Chondrocyte (in vitro differentiated cells): ENCODE results near the gene DTNA. TPM values are rescaled to one million over a fixed set of nuclear protein-coding genes. Genes with fewer than 3 reads are reported as not detected.

Experiments
- DNase-seq: peaks from one replicate; pipeline ENCODE4 v3.0.0; 2021; ENCODE audit warnings: mixed read lengths, low spot score
- H3K27ac Mint-ChIP-seq: one replicate; pipeline ENCODE4 v1.8.0; 2021; ENCODE audit warnings: mild to moderate bottlenecking, moderate library complexity, mixed read lengths; ENCODE audit not compliant: unreplicated experiment
- H3K27me3 Mint-ChIP-seq: 2 replicates; pipeline ENCODE4 v1.8.0; 2021; ENCODE audit warnings: low read depth, mixed read lengths
- H3K36me3 Mint-ChIP-seq: 2 replicates; pipeline ENCODE4 v1.8.0; 2021; ENCODE audit warnings: low read depth, mixed read lengths
- H3K4me1 Mint-ChIP-seq: 2 replicates; pipeline ENCODE4 v1.8.0; 2021; ENCODE audit warnings: low read depth, mild to moderate bottlenecking, mixed read lengths
- H3K4me3 Mint-ChIP-seq: one replicate; pipeline ENCODE4 v1.8.0; 2021; ENCODE audit warnings: mild to moderate bottlenecking, moderate library complexity, mixed read lengths; ENCODE audit not compliant: unreplicated experiment
- H3K9me3 Mint-ChIP-seq: 2 replicates; pipeline ENCODE4 v1.8.0; 2021; ENCODE audit warnings: low read depth, mixed read lengths
- total RNA-seq: library from RNA; stranded (reverse); gene quantifications from 3 replicates; pipeline ENCODE4 v1.2.1, GENCODE V29; 2021
- TF ChIP-seq, protein P1 (sequence below): fragments of 200-600 bp; sonication (generic); IDR thresholded peaks from 2 replicates; pipeline ENCODE4 v1.5.0; 2021; ENCODE audit warnings: antibody characterized with exemption, mild to moderate bottlenecking, moderate library complexity

The DTNA gene
- total RNA-seq, 1 donor from 2014 or later: 3.7 TPM

DNA sequence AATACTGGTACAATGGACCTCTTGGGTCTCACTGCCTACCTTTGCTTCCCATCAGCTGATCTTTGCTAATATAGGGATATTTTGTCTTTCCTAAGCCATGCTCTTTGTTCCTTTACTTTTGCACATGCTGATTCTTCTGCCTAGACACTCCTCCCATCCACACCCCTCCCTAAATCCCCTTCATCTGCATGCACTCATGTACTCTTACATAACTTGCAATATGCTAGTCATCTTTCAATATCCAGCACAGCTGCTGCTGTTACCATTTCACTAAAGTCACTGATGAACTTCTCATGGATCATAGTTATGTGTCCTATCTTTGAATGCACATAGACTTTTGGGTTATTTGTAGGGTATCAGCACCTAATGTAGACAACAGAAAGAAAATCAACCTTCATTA is 18.5 kb upstream of the DTNA start:
- H3K4me1 Mint-ChIP-seq: peaks cover 9% of the 10 kb centered on the region
- TF ChIP-seq, protein P1, sequence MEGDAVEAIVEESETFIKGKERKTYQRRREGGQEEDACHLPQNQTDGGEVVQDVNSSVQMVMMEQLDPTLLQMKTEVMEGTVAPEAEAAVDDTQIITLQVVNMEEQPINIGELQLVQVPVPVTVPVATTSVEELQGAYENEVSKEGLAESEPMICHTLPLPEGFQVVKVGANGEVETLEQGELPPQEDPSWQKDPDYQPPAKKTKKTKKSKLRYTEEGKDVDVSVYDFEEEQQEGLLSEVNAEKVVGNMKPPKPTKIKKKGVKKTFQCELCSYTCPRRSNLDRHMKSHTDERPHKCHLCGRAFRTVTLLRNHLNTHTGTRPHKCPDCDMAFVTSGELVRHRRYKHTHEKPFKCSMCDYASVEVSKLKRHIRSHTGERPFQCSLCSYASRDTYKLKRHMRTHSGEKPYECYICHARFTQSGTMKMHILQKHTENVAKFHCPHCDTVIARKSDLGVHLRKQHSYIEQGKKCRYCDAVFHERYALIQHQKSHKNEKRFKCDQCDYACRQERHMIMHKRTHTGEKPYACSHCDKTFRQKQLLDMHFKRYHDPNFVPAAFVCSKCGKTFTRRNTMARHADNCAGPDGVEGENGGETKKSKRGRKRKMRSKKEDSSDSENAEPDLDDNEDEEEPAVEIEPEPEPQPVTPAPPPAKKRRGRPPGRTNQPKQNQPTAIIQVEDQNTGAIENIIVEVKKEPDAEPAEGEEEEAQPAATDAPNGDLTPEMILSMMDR: no peak
- no peaks in the 10 kb centered on the region for H3K27me3 Mint-ChIP-seq
- DNase-seq: no peak
- H3K9me3 Mint-ChIP-seq: no peaks in the 10 kb centered on the region
- H3K4me3 Mint-ChIP-seq: no peak overlapping the region
- no peaks in the 10 kb centered on the region for H3K36me3 Mint-ChIP-seq
- H3K27ac Mint-ChIP-seq: no peak overlapping the region

DNA sequence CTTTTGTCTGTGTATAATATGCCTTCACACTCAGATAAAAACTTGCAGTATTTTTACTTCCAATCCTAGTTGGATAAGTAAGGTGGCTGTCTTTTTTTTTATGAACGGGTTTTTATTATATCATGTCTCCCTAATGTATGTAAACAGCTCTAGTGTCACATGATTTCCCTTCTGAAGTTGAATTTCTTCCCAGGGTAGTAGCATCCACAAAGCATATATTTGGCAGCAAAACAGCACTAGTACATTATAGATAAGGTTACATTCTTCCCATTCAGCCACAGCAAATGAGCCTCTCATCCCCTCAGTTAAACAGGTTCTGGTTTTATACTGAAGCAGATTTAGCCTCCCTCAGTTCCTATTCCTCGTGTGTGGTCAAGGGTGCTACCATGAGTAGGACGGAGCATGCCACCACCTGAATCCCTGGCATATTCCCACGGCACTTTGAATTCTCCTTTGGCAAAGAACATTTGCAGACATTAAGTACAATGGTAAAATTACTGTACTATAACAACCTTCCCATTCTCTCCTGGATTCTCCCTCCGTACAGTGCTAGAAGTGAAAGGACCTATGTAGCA is 15.4 kb upstream of the DTNA start:
- H3K27me3 Mint-ChIP-seq: no peaks in the 10 kb centered on the region
- peaks cover 5% of the 10 kb centered on the region for H3K9me3 Mint-ChIP-seq
- H3K4me3 Mint-ChIP-seq: no peak overlapping the region
- no peak for DNase-seq
- H3K27ac Mint-ChIP-seq: no peak overlapping the region
- peaks cover 9% of the 10 kb centered on the region for H3K4me1 Mint-ChIP-seq
- TF ChIP-seq, protein P1: no peak
- no peaks in the 10 kb centered on the region for H3K36me3 Mint-ChIP-seq

DNA sequence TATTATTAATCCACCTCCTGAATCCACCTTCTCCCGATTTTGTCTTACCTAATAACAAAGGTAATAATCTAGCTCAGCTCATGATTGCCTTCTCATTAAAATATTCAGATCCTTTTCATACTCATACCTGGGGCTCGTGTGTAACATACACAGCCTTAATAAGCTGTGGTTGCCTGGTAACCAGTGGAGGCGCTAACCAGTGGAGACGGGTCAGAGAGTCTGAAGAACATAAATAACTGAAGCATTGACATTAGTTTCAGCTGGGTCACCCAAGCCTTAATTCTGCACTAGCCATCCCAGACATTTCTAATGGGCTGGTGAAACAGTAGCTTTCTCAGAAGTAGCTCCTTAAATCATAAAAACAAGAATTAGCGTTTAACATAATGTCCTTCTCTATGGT is 14.8 kb upstream of the DTNA start:
- H3K27me3 Mint-ChIP-seq: no peaks in the 10 kb centered on the region
- H3K9me3 Mint-ChIP-seq: peaks cover 5% of the 10 kb centered on the region
- no peaks in the 10 kb centered on the region for H3K36me3 Mint-ChIP-seq
- TF ChIP-seq, protein P1: no peak
- H3K27ac Mint-ChIP-seq: no peak overlapping the region
- H3K4me1 Mint-ChIP-seq: peaks cover 9% of the 10 kb centered on the region
- no peak overlapping the region for H3K4me3 Mint-ChIP-seq
- DNase-seq: no peak

DNA sequence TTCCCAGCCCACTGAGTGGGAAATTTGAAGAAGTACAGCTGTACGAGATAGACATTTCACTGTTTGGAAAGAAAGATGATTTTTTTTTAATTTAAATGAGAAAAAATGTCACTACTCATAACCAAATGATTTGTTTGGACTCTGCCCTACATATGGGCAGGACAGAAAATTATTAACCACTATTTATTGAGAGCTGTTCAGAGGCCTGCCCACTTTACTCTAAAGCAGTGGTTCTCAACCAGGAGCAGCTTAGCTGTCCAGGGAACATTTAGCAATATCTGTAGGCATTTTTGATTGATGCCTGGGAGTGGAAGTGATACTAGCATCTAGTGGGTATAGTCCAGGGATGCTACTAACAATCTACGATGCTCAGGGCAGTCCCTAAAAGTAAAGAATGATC is 13.4 kb upstream of the DTNA start:
- peaks cover 9% of the 10 kb centered on the region for H3K4me1 Mint-ChIP-seq
- TF ChIP-seq, protein P1: no peak
- no peak for DNase-seq
- H3K27ac Mint-ChIP-seq: no peak overlapping the region
- peaks cover 5% of the 10 kb centered on the region for H3K9me3 Mint-ChIP-seq
- no peaks in the 10 kb centered on the region for H3K36me3 Mint-ChIP-seq
- no peaks in the 10 kb centered on the region for H3K27me3 Mint-ChIP-seq
- H3K4me3 Mint-ChIP-seq: no peak overlapping the region

DNA sequence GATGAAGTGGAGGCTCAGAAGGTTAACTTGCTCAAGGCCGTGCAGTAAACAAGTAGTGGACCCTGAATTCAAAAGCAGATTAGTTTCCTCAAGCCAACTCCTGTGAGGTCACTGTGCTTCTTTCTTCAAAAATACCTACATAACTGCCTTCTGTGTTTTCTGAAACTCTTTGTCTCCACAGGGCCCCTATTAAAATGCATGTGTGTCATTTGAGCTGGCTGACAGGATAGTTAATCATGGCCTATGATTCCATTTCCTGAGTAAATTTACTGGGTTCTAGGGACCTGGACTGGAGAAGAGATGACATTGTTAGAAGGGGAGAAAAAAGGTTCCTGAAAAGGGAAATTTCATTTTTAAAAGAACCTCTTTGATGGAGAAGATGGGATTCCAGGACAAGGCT is 12.9 kb upstream of the DTNA start:
- Mint-ChIP-seq H3K4me3 (no peak overlapping the region), H3K27me3 (no peaks in the 10 kb centered on the region), H3K9me3 (peaks cover 5% of the 10 kb centered on the region), H3K27ac (no peak overlapping the region), H3K36me3 (no peaks in the 10 kb centered on the region), H3K4me1 (peaks cover 8% of the 10 kb centered on the region)
- no peak for DNase-seq
- TF ChIP-seq, protein P1: no peak
